SK-N-SH (cell line): ENCODE measurements around the gene MTCL1.

ENCODE experiments used
- CHD2 ChIP-seq: fragments of 150-350 bp; IDR thresholded peaks from 2 replicates; pipeline ENCODE4 v1.6.1; 2018; ENCODE audit warnings: low read length; ENCODE audit not compliant: partially characterized antibody
- CTCF ChIP-seq: fragments of 200-600 bp; sonication (generic); IDR thresholded peaks from 2 replicates; pipeline ENCODE4 v1.6.1; 2017; ENCODE audit warnings: antibody characterized with exemption, mild to moderate bottlenecking, moderate library complexity
- EP300 ChIP-seq, 2 experiments: IDR thresholded peaks; 2 replicates each; pipeline versions ENCODE4 v1.4.0 to v1.6.1; 2012; ENCODE audit warnings: borderline replicate concordance in 1 of 2, low read depth in 1 of 2, low read length in 1 of 2
- EZH2phosphoT487 ChIP-seq: fragments of 200-600 bp; sonication (generic); IDR thresholded peaks from 2 replicates; pipeline ENCODE4 v1.6.1; 2017; ENCODE audit warnings: low read depth, mixed run types, mild to moderate bottlenecking, antibody characterized with exemption, moderate library complexity, borderline replicate concordance
- FOXM1 ChIP-seq: IDR thresholded peaks from 2 replicates; pipeline ENCODE4 v1.4.0; 2012; ENCODE audit warnings: low read depth, mild to moderate bottlenecking
- PBX3 ChIP-seq: IDR thresholded peaks from 2 replicates; pipeline ENCODE4; 2012
- POLR2AphosphoS5 ChIP-seq: IDR thresholded peaks from 2 replicates; pipeline ENCODE4 v1.6.1; 2012; ENCODE audit warnings: low read depth, low read length
- RAD21 ChIP-seq: IDR thresholded peaks from 2 replicates; pipeline ENCODE4 v1.6.1; 2012; ENCODE audit warnings: mild to moderate bottlenecking, low read length
- RFX5 ChIP-seq: IDR thresholded peaks from 2 replicates; pipeline ENCODE4 v1.6.1; 2012; ENCODE audit warnings: mild to moderate bottlenecking, improper control_type of control experiment, low read length
- SMC3 ChIP-seq: IDR thresholded peaks from 2 replicates; pipeline ENCODE4 v1.6.1; 2012; ENCODE audit warnings: low read depth, low read length, improper control_type of control experiment
- TAF1 ChIP-seq: IDR thresholded peaks from 2 replicates; pipeline ENCODE4 v1.6.1; 2012; ENCODE audit warnings: low read depth, mild to moderate bottlenecking, low read length, moderate library complexity, borderline replicate concordance
- TEAD4 ChIP-seq: IDR thresholded peaks from 2 replicates; pipeline ENCODE4 v1.4.0; 2012; ENCODE audit warnings: mild to moderate bottlenecking, borderline replicate concordance; ENCODE audit not compliant: insufficient read depth
- USF1 ChIP-seq: IDR thresholded peaks from 2 replicates; pipeline ENCODE4 v1.4.0; 2012; ENCODE audit warnings: low read depth, borderline replicate concordance
- USF2 ChIP-seq: fragments of 150-350 bp; IDR thresholded peaks from 2 replicates; pipeline ENCODE4 v1.6.1; 2017; ENCODE audit warnings: antibody characterized with exemption, low read length, low read depth, borderline replicate concordance

- TF ChIP-seq TEAD4 (no peak), CTCF (no peak), EP300 (IDR thresholded peaks at IDR 0.05; ENCODE audit: borderline replicate concordance in 1 of 2, low read depth in 1 of 2, low read length in 1 of 2) (no peak), POLR2AphosphoS5 (no peak), FOXM1 (no peak), EZH2phosphoT487 (no peak), SMC3 (no peak), USF2 (no peak), USF1 (no peak), RAD21 (no peak), TAF1 (no peak), RFX5 (no peak), CHD2 (no peak), PBX3 (no peak)
Observed at GRCh38 chr18:8754995-8755960, 49.9 kb downstream of the MTCL1 start.
